Measurements from ENCODE around the gene RARB.

DNA sequence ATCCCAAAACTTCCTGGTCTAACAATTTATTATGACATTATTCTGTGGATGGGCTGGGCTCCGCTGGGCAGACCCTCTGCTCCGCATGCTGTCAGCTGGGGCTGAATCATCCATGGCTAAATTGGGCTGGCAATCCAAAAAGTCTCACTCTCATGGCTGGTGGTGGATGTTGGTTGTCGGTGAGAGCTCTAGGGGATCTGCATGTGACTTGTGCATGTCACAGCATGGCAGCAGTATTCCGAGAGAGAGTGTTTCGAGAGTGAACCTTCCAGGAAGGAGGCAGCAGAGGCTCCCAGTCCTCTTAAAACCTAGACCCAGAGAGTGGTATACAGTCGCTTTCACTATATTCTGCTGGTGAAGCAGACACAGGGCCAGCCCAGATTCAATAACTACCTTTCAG lies 9.9 kb downstream of the RARB start:
- TF ChIP-seq POLR2A (IDR thresholded peaks at IDR 0.05): no peak
- no peak for TF ChIP-seq POLR2AphosphoS5 (IDR thresholded peaks at IDR 0.05)
